IPS-15b (cell line): ENCODE data around the gene OR7G2.
"Not testable (repeated sequence)": the region's sequence is repeated elsewhere in the genome, so short reads cannot be mapped to it uniquely, and the experiment has no call there.

Experiments used
- H3K27me3 ChIP-seq: one replicate; pipeline ENCODE4 v1.6.1; 2013; ENCODE audit warnings: low read length; ENCODE audit not compliant: control insufficient read depth, insufficient read depth
- H3K36me3 ChIP-seq: one replicate; pipeline ENCODE4 v1.6.1; 2013; ENCODE audit warnings: low read length; ENCODE audit not compliant: control insufficient read depth, insufficient read depth
- H3K4me1 ChIP-seq: one replicate; pipeline ENCODE4 v1.6.1; 2013; ENCODE audit warnings: mild to moderate bottlenecking, low read length; ENCODE audit not compliant: control insufficient read depth, insufficient read depth
- H3K4me3 ChIP-seq: one replicate; pipeline ENCODE4 v1.5.1; 2013; ENCODE audit warnings: low read depth, low read length
- H3K9ac ChIP-seq: one replicate; pipeline ENCODE4 v1.6.1; 2013; ENCODE audit warnings: low read depth, mild to moderate bottlenecking, low read length
- H3K9me3 ChIP-seq: one replicate; pipeline ENCODE4 v1.6.1; 2013; ENCODE audit warnings: mild to moderate bottlenecking, low read length; ENCODE audit not compliant: control insufficient read depth, insufficient read depth

Gene OR7G2

GRCh38 chr19:9130965-9131364 lies 23.7 kb upstream of the OR7G2 start:
- H3K9me3 ChIP-seq = no peaks in the 10 kb centered on the region
- H3K9ac ChIP-seq = no peak overlapping the region
- H3K36me3 ChIP-seq = no peaks in the 10 kb centered on the region
- no peaks in the 10 kb centered on the region for H3K4me1 ChIP-seq
- H3K27me3 ChIP-seq = no peaks in the 10 kb centered on the region
- no peak overlapping the region for H3K4me3 ChIP-seq

DNA sequence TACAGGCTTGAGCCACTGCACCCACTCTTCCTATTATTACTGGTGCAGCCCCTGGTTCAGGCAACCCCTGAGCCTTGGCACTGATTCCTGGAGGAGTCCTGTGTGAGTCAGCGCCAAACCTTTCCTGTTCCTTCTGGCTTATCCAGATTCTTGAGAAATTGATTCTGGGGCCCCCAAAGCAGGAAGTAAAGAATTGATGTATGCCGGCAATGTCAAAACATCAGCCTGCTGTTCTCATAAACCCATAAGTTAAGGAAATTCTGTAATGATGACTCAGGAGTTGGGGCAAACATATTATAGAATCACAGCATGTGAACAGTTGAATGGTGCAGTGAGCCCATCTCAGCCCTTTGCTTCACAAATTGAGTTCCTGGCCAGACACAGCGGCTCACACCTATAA lies 20.9 kb upstream of the OR7G2 start:
- H3K4me1 ChIP-seq = no peaks in the 10 kb centered on the region
- no peak overlapping the region for H3K4me3 ChIP-seq
- no peak overlapping the region for H3K9ac ChIP-seq
- H3K9me3 ChIP-seq = no peaks in the 10 kb centered on the region
- H3K36me3 ChIP-seq = no peaks in the 10 kb centered on the region
- H3K27me3 ChIP-seq = no peaks in the 10 kb centered on the region

- H3K36me3 ChIP-seq = no peaks in the 10 kb centered on the region
- no peak within 1 kb of the TSS for H3K4me3 ChIP-seq
- H3K27me3 ChIP-seq = no peaks in the 10 kb centered on the region
- H3K9ac ChIP-seq = no peak within 1 kb of the TSS
- H3K9me3 ChIP-seq = peaks cover 3% of the 10 kb centered on the region
- H3K4me1 ChIP-seq = no peaks in the 10 kb centered on the region
Observed at GRCh38 chr19:9126900-9127405, 19.7 kb upstream of the OR7G2 start, which contains the start of gene OR7G3. OR7G3 (minus strand) TSS chr19:9126950; CDS start chr19:9126950, 0 bp downstream.

GRCh38 chr19:9116547-9116946 lies 9.3 kb upstream of the OR7G2 start:
- H3K9ac ChIP-seq = no peak overlapping the region
- no peaks in the 10 kb centered on the region for H3K27me3 ChIP-seq
- peaks cover 7% of the 10 kb centered on the region for H3K9me3 ChIP-seq
- H3K4me3 ChIP-seq = no peak overlapping the region
- H3K36me3 ChIP-seq = no peaks in the 10 kb centered on the region
- H3K4me1 ChIP-seq = no peaks in the 10 kb centered on the region

DNA sequence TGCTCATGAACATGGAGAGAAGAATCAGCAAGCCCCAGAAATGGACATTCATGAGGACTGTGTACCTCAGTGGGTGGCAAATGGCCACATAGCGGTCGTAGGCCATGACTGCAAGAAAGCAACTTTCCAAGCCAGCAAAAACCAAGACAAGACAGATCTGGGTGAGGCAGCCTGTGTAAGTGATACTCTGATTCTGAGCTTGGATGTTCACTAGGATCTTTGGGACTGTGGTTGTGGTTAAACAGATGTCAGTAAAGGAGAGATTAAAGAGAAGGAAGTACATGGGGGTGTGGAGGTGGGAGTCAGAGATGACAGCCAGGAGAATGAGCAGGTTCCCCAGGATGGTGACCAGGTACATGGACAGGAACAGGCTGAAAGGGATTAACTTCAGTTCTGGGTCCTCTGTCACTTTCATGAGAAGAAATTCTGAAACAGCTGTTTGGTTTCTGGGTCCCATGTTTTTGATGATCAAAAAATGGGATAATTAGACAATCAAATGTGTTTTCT lies 8.1 kb upstream of the OR7G2 start, which contains the start of gene OR7G1:
Gene OR7G1 (minus strand): TSS at position 457 of the 507 bp plus-strand sequence. CDS start 0 bp downstream, at position 457.
- Histone ChIP-seq H3K4me3 (no peak within 1 kb of the TSS), H3K9ac (no peak within 1 kb of the TSS), H3K27me3 (no peaks in the 10 kb centered on the region), H3K9me3 (peaks cover 3% of the 10 kb centered on the region), H3K36me3 (no peaks in the 10 kb centered on the region), H3K4me1 (no peaks in the 10 kb centered on the region)

DNA sequence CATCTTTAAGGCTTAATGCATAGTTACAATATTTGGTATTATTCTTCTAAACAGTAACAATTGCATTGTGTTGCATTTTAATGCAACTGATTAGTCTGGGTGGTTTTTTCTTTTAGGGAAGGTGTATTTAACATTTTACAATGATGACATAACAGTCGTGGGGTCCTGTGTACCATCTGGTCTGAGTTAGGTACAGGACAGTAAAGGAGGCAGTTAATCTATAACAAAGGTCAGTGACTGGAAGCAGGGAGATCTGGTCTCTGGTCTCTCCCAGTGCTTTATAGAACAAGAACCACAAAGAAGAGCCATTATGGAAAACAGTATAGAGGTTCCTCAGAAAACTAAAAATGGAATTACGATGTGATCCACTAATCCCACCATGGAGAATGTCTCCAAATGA lies 2.7 kb upstream of the OR7G2 start:
- Histone ChIP-seq H3K9me3 (peaks cover 4% of the 10 kb centered on the region), H3K4me1 (no peaks in the 10 kb centered on the region), H3K36me3 (no peaks in the 10 kb centered on the region), H3K27me3 (no peaks in the 10 kb centered on the region), H3K4me3 (no peak overlapping the region), H3K9ac (no peak overlapping the region)

DNA sequence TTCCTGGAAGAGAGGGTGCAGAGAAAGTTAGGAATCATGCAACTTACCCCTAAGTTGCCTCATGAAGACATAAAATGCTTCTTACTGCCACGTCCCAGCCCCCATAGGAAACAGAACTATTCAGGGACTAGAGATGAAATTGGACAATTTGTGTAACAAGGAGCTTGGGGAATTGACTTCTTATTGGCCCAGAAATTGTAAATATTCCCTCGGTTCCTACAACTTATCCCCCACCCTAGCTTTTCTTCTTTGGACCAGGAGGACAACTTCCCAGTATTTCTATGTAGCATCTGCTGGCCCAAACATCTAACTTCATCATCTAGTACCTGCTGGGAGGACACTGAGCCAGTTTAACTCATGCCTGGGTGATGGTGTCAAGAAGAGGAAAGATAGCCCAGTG lies 20.5 kb downstream of the OR7G2 start, which contains the start of gene OR1M1:
Gene OR1M1 (plus strand): TSS at position 301 of the 400 bp plus-strand sequence. CDS start 6,184 bp downstream, outside the sequence.
- Histone ChIP-seq H3K36me3 (no peaks in the 10 kb centered on the region), H3K4me1 (no peaks in the 10 kb centered on the region), H3K27me3 (no peaks in the 10 kb centered on the region), H3K4me3 (no peak within 1 kb of the TSS), H3K9ac (no peak within 1 kb of the TSS), H3K9me3 (no peaks in the 10 kb centered on the region)

- Histone ChIP-seq H3K36me3 (no peaks in the 10 kb centered on the region), H3K9me3 (no peaks in the 10 kb centered on the region), H3K4me1 (peaks cover 7% of the 10 kb centered on the region), H3K9ac (no peak overlapping the region), H3K4me3 (no peak overlapping the region), H3K27me3 (no peaks in the 10 kb centered on the region)
Observed at GRCh38 chr19:9078651-9079050, 28.6 kb downstream of the OR7G2 start.

DNA sequence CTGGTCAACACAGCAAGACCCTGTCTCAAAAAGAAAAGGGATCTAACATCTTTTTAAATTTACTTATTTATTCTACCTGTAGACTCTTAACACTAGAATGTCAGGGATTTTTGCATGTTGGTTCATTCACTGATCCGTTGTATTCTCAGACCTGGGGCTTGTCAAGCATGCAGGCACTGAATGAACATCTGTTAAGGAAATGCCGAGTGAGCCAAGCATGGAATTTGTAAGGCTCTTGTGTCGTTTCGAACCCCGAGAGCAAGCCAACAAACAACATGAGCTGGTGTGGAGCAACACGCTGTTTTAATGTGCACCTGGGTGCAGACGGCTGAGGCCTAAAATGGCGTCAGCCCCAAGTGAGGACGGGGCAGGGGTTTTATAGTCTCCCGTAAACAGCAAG lies 30.4 kb downstream of the OR7G2 start:
- Histone ChIP-seq H3K36me3 (no peaks in the 10 kb centered on the region), H3K27me3 (no peaks in the 10 kb centered on the region), H3K9ac (no peak overlapping the region), H3K9me3 (no peaks in the 10 kb centered on the region), H3K4me1 (peaks cover 7% of the 10 kb centered on the region), H3K4me3 (no peak overlapping the region)

DNA sequence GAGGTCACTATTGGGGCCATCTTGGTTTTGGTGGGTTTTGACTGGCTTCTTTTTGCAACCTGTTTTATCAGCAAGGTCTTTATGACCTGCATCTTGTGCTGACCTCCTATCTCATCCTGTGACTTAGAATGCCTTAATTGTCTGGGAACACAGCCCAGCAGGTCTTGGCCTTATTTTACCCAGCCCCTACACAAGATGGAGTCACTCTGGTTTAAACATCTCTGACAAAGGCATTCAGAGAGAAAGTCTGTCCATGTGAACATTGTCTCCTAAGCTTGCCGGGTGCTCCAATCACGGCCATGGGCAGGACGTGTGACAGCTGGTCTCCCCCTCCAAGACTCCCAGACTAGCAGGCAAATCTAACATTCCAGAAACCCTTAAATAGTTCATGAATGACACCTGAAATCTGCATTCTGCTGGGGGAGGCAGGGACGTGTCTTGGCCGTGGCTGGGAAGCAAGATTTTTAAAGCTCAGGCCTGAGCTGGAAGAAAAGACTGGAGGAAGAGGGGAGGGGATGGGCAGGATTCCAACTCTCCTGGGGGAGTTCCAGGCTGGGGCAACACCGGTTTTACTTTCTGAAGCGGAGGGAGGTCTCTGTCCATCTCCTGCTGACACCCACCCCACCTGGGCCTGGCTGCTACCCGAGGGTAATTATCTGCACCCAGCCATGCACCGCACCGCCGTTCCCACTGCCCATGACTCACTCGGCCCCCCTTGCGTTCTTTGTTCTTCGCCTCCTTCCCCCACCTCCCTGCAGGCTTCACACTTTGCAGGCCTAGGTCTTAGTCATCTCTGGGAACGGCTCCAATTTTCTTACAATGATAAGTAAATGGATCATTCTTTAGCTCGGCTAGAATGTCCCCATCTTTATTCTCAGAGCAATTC lies 32.0 kb downstream of the OR7G2 start:
- Histone ChIP-seq H3K4me1 (peaks cover 7% of the 10 kb centered on the region), H3K9ac (no peak overlapping the region), H3K4me3 (no peak overlapping the region), H3K36me3 (no peaks in the 10 kb centered on the region), H3K27me3 (no peaks in the 10 kb centered on the region), H3K9me3 (no peaks in the 10 kb centered on the region)

DNA sequence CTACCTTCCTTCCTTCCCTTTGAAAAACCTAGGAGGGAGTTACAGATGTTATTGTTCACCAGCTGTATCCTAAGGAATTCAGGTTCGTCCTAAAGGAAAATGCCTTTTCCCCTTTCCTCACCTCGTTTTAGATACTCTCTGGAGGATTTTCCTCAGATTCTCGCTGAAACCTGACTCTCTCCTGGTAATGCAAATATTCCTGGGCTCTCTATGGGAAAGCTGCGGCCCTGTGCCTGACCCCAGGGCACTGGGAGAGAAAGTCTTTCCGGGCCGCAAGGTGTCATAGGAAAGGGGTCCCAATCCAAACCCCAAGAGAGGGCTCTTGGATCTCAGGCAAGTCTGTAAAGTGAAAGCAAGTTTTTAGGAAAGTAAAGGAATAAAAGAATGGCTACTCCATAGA lies 33.5 kb downstream of the OR7G2 start:
- no peak overlapping the region for H3K9ac ChIP-seq
- H3K9me3 ChIP-seq = no peaks in the 10 kb centered on the region
- H3K4me1 ChIP-seq = peaks cover 7% of the 10 kb centered on the region
- no peak overlapping the region for H3K4me3 ChIP-seq
- no peaks in the 10 kb centered on the region for H3K27me3 ChIP-seq
- no peaks in the 10 kb centered on the region for H3K36me3 ChIP-seq

DNA sequence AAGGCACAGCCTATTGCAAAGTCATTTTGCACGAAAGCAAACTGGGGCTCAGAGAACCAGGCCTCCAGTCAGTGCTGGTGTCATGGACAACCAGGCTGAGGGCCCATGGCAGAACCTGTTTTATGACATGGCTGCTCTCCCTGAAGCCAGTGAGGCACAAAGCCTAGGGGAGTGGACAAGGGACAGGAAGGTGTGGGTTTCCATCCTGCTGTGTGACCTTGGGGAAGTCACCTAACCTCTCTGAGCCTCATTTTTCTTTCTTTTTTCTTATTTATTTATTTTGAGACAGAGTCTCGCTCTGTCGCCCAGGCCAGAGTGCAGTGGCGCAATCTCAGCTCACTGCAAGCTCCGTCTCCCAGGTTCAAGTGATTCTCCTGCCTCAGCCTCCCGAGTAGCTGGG lies 35.6 kb downstream of the OR7G2 start:
- H3K9me3 ChIP-seq, H3K9ac ChIP-seq, H3K36me3 ChIP-seq, H3K27me3 ChIP-seq, H3K4me3 ChIP-seq, H3K4me1 ChIP-seq: not testable (repeated sequence)
